ENCODE measurements around the gene SGPP1.

- TF ChIP-seq CTCF (conservative IDR thresholded peaks at IDR 0.05; ENCODE audit: low read depth, low read length) (no peak), EZH2phosphoT487 (IDR thresholded peaks at IDR 0.05; ENCODE audit: borderline replicate concordance, low read length) (no peak), EZH2 (IDR thresholded peaks at IDR 0.05; ENCODE audit: low read length, unreplicated experiment) (no peak)
These were observed 17.4 kb upstream of the SGPP1 start for GRCh38 chr14:63745272-63745671.
